ENCODE measurements around the gene ZNF548.
A peak's percentile ranks its signal among the peaks of the same experiment; 100 is the strongest.

The ZNF548 gene

DNA sequence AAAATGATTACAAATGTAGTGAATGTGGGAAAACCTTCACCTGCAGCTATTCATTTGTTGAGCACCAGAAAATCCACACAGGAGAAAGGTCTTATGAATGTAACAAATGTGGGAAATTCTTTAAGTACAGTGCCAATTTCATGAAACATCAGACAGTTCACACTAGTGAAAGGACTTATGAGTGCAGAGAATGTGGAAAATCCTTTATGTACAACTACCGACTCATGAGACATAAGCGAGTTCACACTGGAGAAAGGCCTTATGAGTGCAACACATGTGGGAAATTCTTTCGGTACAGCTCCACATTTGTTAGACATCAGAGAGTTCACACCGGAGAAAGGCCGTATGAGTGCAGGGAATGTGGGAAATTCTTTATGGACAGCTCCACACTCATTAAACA lies 9.2 kb downstream of the ZNF548 start:
- DNase-seq (ENCODE audit: low read depth): no peak

DNA sequence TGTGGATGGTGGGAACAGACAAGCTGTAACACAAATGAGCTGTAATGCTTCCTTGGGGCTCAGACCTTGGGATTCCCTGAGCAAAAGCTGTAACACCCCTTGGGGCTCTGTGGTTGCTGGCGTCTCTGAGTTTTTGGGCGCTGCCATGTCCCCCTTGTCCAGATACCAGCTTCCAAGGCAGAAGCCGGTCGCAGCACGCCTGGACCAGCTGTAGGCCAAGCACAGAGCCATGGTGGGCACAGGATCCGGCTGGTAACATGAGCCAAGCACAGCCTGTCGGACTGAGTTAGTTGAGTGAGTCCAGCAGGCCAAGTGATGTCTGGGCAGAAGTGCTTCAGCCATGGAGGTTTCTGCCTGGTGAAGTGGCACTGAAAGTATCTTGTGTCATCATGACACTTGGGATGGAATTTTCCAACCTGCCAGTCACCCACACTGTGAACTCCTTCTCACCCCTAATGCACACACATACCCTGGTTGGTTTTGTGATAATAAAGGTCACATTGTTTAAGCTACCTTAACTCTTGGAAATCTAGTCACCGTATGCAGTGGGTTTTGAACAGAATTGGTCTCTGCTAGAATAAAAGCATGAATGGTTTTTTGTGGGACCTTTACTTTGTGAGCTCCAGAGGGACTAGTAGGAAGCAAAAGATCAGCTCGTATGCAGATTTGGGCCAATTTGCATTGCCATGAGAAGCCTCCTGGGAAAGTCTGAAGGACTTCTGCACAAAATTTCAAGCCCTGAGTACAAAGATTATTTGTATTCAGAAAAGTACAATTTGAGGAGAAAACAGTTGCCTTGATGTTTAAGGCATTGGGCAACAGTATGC lies 14.3 kb downstream of the ZNF548 start:
- DNase-seq (ENCODE audit: low read depth): no peak

DNA sequence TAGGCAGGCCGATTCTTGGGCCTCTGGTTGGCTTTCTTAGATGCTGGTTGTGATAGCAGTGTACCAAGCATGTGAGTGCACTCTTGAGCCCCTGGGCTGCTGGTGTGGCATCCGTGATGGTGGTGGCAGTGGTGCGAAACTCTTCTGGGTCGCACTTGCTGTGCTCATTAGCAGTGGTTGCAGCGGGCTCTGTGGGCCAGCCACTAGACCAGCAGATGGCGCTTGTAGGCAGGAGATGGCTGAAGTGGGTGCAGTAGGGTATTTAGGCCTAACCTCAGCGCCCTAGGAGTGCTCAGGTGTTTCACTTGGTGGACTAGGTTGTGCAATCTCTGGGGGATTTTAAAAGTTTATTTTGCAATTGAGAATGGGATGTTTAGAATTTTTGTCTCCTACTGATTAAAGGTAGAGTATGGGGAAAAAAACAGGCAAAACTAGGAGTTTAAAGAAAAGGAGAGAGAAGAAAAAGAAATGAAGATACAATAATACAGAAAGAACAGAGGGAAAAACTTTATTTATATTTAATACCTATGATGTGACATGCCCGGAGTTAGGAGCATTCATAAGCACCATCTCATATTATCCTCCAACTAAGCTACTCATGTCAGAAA lies 17.0 kb downstream of the ZNF548 start:
- no peak for DNase-seq (ENCODE audit: low read depth)

DNA sequence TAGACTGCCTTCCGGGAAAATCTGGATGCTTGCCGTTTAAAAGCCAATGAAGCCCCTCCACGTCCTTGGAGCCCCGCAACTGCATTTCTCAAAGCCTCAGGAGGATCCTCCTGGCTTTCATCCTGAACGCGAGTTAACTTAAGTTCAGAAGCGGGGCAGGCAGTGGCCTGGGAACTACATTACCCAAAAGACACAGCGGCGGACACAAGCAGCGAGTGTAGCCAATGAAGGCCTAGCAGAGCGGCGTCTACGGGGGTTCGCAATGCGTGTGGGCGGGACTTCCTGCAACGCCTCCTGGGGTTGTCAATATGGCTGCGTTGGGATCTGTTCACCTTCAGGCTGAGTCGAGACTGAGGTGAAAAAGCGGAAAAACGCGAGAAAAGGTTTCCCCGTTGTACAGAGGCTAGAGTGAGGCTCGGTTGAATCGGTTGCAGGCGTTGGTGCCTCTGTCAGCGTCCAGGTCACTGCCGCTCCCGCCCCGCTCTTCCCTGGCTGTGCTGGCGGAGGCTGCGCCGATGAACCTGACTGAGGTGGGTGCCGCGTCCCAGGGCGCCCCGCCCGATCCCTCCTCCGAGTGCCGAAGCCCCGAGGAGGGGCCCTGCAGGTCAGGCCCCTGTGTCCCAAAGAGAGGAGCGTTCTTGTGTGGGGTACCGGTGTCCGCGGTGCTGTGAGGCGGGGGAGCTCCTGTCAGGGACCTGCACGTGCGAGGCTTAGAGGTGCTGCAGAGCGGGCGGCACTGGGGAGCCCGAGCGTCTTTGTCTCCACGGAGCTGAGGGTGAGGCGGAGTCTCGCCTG lies 21.4 kb downstream of the ZNF548 start, which contains the start of gene ZNF17:
Gene ZNF17 (plus strand): TSS at position 285 of the 795 bp plus-strand sequence. CDS start 2,455 bp downstream, outside the sequence.
- peak; percentile 72 for DNase-seq (ENCODE audit: low read depth)

DNA sequence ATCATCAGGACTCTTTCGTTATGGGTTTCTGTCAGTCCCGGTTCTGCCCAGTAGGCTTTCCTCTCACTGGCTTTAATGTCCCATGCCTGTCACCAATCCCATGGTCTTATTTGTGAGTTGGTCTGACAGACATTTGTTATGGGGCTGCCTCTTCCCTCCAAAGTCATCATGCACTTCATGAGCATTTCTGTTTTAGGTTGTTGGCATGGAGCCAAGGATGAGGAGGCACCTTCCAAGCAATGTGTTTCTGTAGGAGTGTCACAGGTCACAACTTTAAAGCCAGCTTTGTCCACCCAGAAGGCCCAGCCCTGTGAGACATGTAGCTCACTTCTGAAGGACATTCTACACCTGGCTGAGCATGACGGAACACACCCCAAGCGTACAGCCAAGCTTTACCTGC lies 29.8 kb downstream of the ZNF548 start:
- no peak for DNase-seq (ENCODE audit: low read depth)

DNA sequence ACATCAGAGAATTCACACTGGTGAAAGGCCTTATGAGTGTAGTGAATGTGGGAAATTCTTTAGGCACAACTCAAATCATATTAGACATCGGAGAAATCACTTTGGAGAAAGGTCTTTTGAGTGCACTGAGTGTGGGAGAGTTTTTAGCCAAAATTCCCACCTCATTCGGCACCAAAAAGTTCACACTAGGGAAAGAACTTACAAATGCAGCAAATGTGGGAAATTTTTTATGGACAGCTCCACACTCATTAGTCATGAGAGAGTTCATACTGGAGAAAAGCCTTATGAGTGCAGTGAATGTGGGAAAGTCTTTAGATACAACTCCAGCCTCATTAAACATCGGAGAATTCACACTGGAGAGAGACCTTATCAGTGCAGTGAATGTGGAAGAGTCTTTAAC lies 31.4 kb downstream of the ZNF548 start:
- DNase-seq (ENCODE audit: low read depth): no peak

DNA sequence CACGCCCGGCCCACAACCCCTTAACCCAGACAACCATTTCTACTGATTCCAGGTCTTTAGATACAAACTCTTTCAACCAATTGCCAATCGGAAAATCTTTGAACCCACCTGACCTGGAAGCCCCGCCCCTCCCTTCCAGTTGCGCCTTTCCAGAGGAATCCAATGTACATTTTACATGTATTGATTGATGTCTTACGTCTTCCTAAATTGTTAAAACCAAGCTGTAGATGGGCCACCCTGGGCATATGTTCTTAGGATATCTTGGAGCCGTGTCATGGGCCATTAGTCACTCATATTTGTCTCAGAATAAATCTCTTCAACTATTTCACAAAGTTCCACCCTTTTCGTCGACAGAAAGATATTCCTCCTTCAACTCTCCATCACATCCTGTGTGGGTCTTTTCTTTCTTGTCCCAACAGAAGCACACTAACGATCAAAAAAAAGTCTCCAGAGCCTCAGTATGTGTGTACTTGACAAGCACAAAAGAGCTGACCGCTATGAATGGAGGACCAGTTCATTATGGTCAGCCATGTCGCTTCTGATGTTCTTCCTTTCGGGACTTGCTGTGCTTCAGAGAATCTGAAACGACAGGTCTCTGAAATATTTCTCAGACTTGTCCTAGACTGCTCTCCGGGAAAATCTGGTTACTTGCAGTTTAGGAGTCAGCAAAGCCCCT lies 44.9 kb downstream of the ZNF548 start:
- no peak for DNase-seq (ENCODE audit: low read depth)

DNA sequence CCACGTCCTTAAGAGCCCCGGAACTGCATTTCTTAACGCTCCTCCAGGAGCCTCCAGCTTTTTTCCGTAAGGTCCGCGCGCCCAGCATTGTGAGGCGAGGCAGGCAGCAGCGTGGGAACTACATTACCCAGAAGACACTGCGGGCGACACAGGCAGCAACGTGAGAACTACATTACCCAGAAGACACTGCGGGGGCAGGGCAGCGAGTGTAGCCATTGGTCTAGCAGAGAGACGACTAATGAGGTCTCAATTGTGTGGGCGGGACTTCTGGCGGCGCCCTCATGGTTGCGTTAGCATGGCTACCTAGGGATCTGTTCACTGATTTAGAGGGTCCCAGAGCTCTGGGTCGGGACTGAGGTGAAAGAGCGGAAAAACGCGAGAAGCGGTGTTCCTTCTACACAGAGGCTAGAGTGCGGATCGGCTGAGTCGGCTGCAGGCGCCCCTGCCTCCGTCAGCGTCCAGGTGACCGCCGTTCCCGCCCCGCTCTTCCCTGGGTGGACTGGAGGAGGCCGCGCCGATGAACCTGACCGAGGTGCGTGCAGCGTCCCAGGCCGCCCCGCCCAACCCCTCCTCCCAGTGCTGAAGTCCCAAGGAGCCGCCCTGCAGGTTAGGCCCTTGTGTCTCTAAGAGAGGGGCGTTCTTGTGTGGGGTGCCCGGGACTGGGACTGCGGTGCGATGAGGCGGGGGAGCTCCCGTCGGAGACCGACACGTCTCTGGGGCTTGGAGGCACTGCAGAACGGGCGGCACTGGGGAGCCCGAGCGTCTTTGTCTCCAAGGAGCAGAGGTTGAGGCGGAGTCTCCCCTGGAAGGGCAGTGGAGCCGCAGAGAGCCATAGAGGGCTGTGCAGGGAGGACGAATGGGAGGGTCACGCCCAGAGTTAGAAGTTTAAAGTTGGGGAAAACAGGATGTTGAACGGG lies 45.7 kb downstream of the ZNF548 start, which contains the start of gene ZNF749:
Gene ZNF749 (plus strand): TSS at position 264 of the 917 bp plus-strand sequence. CDS start 254 bp downstream, at position 518.
- peak; percentile 86 for DNase-seq (ENCODE audit: low read depth)

DNA sequence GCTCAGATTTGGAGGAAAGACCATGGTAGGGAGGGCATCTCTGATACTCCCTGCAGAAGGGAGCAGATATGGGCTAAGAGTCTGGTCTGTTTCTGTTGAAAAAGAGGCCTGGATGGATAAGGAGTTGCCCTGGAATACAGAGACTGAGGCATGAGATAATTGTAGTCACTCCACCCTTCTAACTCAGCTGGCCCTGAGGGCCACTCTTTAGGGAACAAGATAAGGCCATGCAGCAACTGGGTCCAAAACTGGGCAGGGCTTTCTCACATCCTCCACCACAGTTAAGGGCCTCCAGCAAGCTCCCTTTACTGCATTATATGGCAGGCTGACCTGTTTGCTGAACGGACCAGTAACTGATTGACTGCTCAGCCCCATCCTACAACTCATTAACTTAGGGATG lies 46.8 kb downstream of the ZNF548 start:
- no peak for DNase-seq (ENCODE audit: low read depth)

DNA sequence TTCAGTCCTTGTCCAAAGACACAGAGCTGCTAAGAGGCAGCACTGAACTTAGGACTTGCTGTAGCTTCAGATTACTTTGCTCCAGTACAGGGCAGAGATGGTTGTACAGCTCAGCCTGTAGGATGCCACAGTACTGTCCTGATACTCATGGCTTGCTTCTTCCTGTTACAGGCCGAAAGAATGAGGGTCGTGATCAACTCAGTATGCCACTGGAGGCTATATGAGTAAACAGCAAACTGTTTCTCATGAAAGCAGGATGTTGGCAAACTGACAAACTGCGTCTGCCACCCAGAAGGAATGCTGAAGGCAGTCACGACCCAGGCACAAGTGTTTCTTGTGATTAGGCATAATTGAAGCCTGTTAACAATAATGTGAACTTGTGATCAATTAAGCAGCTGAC lies 48.3 kb downstream of the ZNF548 start:
- DNase-seq (ENCODE audit: low read depth): no peak

DNA sequence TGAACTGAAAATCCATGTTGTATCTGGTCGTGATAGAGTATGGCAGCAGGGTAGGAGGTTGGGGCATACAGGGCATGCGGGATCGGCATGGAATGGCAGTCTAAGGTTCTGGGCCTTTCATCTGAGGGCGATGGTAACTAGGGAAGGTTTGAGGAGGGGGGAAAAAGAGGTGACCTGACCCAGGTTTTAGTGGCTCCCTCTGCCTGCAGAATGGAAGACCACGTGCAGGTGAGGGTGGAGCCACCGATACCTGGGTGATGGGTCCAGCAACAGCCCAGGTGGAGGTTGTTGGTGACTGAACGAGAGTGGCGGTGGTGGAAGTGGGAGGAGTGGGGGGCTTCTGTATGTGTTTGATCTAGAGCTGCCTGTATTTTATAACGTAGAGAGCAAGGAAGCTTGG lies 49.3 kb downstream of the ZNF548 start:
- DNase-seq (ENCODE audit: low read depth): no peak

DNA sequence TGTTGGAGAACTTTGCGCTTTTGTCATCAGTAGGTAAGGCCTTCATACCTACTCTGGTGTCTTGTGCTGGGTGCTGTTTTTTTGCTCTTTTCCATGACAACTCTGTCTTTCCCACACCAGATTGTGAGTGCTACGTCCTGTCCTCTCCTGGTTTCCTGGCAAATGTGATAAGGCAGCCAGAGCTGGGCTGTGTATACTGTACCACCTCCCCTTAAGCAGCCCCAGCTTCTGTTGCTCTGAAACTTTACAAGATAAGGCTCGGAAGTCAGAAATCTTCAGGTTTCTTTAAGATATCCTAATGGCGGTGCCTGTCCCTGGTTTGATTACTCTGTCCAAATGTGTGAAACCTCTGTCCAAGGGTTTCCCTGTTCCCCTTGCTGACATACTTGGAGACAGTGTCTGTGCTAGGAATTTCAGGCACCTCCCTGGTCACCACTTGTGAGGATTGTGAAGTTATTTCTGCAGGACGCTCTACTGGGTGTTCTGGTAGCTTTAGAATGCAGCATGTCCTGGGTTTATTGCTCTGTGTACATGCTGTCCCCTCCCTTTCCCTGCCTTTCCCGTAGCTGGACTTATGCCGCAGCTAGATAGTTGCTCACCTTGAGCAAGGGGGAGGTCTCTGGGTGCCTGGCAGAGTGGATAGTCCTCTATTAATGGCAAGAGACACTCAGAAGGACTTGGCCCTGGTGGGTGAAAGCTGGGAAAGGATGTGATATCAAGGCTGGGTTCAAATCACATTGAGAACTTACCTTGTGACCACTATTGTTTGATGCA lies 52.5 kb downstream of the ZNF548 start:
- no peak for DNase-seq (ENCODE audit: low read depth)

DNA sequence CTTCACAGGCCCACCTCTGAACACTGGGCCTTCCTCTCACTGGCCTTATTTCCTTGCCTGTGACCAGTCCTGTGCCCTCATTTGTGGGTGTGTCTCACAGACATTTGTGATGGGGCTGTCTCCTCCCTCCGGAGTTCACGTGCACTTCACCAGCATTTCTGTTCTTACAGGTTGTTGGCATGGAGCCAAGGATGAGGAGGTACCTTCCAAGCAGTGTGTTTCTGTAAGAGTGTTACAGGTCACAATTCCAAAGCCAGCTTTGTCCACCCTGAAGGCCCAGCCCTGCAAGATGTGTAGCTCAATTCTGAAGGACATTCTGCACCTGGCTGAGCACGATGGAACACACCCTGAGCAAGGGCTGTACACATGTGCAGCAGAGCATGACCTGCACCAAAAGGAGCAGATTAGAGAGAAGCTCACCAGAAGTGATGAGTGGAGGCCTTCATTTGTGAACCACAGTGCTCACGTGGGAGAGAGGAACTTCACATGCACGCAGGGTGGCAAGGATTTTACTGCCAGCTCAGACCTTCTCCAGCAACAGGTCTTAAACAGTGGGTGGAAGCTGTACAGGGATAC lies 53.6 kb downstream of the ZNF548 start:
- DNase-seq (ENCODE audit: low read depth): no peak

DNA sequence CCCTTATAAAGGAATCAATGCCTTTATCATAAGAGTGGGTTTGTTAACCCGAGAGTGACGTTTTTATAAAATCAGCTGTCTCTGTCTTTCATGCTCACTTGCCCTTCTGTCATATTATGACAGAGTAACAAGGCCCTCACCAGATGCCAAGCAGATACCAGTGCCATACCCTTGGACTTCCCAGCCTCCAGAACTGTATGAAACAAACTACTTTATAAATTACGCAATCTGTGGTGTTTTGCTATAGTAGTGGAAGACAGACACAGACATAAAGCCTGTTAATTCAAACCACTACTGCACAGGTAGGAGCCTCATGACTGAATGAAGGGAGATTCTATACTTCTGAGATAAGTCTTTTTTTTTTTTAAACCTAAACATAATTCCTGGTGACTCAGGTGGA lies 62.7 kb downstream of the ZNF548 start:
- DNase-seq (ENCODE audit: low read depth): no peak
